GM23338 (cell line): ENCODE data around the gene KAT2A. TPM values are rescaled to one million over a fixed set of nuclear protein-coding genes. Genes with fewer than 3 reads are reported as not detected.

ENCODE experiments used
- ATAC-seq: fragments of 200-7000 bp; cut with Tn5 transposase; 3 replicates; pipeline ENCODE4 v1.9.1; 2020
- DNase-seq: peaks from one replicate; pipeline ENCODE4 v3.0.0-alpha.2; 2015; ENCODE audit warnings: low spot score
- H2AFZ ChIP-seq: fragments of 200-600 bp; sonication (generic); 2 replicates; pipeline ENCODE4 v1.8.0; 2016; ENCODE audit warnings: antibody characterized with exemption, mild to moderate bottlenecking, moderate library complexity
- H3F3A ChIP-seq: fragments of 200-600 bp; sonication (generic); replicated peaks from 2 replicates; pipeline ENCODE4 v1.8.0; 2017; ENCODE audit warnings: antibody characterized with exemption, mixed run types, low read depth
- H3K27ac ChIP-seq: fragments of 200-600 bp; sonication (generic); 2 replicates; pipeline ENCODE4 v1.6.1; 2016; ENCODE audit warnings: low read depth
- H3K27me3 ChIP-seq: fragments of 200-600 bp; sonication (generic); 2 replicates; pipeline ENCODE4 v1.8.0; 2016; ENCODE audit warnings: mild to moderate bottlenecking, mixed run types, moderate library complexity; ENCODE audit not compliant: insufficient read depth
- H3K36me3 ChIP-seq: fragments of 200-600 bp; sonication (generic); 2 replicates; pipeline ENCODE4 v1.8.0; 2016; ENCODE audit warnings: mild to moderate bottlenecking; ENCODE audit not compliant: insufficient read depth
- H3K4me1 ChIP-seq: fragments of 200-600 bp; sonication (generic); 2 replicates; pipeline ENCODE4 v1.8.0; 2016; ENCODE audit warnings: mild to moderate bottlenecking, moderate library complexity; ENCODE audit not compliant: insufficient read depth
- H3K4me2 ChIP-seq: fragments of 200-600 bp; sonication (generic); 2 replicates; pipeline ENCODE4 v1.7.1; 2017; ENCODE audit warnings: mixed run types
- H3K4me3 ChIP-seq: fragments of 200-600 bp; sonication (generic); 2 replicates; pipeline ENCODE4 v1.6.1; 2016; ENCODE audit warnings: mixed run types
- H3K79me2 ChIP-seq: fragments of 200-600 bp; sonication (generic); replicated peaks from 2 replicates; pipeline ENCODE4 v1.8.0; 2017; ENCODE audit warnings: mild to moderate bottlenecking; ENCODE audit not compliant: insufficient read depth
- H3K9me2 ChIP-seq: fragments of 200-600 bp; sonication (generic); 2 replicates; pipeline ENCODE4 v1.8.0; 2017; ENCODE audit not compliant: insufficient read depth
- H4K20me1 ChIP-seq: fragments of 200-600 bp; sonication (generic); replicated peaks from 2 replicates; pipeline ENCODE4 v1.8.0; 2017; ENCODE audit warnings: mild to moderate bottlenecking; ENCODE audit not compliant: insufficient read depth
- H3K27ac Mint-ChIP-seq: 2 replicates; pipeline ENCODE4 v1.8.0; 2020; ENCODE audit warnings: inconsistent platforms, mild to moderate bottlenecking, moderate library complexity, mixed read lengths
- H3K27me3 Mint-ChIP-seq: 3 replicates; pipeline ENCODE4 v1.8.0; 2022; ENCODE audit warnings: low read depth, mild to moderate bottlenecking, moderate library complexity, mixed read lengths, inconsistent platforms; ENCODE audit not compliant: insufficient read depth, poor library complexity
- H3K36me3 Mint-ChIP-seq: 3 replicates; pipeline ENCODE4 v1.8.0; 2021; ENCODE audit warnings: low read depth, mild to moderate bottlenecking, inconsistent platforms, moderate library complexity, mixed read lengths
- H3K4me1 Mint-ChIP-seq: 3 replicates; pipeline ENCODE4 v1.8.0; 2020; ENCODE audit warnings: mild to moderate bottlenecking, inconsistent platforms, mixed read lengths
- H3K4me3 Mint-ChIP-seq: 3 replicates; pipeline ENCODE4 v1.8.0; 2021; ENCODE audit warnings: moderate library complexity, mild to moderate bottlenecking, inconsistent platforms, mixed read lengths
- H3K9me3 Mint-ChIP-seq: 3 replicates; pipeline ENCODE4 v1.8.0; 2020; ENCODE audit warnings: moderate library complexity, mild to moderate bottlenecking, inconsistent platforms, mixed read lengths
- CREB1 ChIP-seq: fragments of 250-450 bp; sonication (Bioruptor Pico); IDR thresholded peaks from 2 replicates; pipeline ENCODE4 v1.5.0; 2020; ENCODE audit warnings: low read depth, mild to moderate bottlenecking, moderate library complexity
- ETS1 ChIP-seq: IDR thresholded peaks from 2 replicates; pipeline ENCODE4 v1.6.1; 2016; ENCODE audit warnings: antibody characterized with exemption
- EZH2 ChIP-seq: fragments of 200-600 bp; sonication (generic); IDR thresholded peaks from one replicate; pipeline ENCODE4 v1.8.0; 2017; ENCODE audit warnings: antibody characterized with exemption, mild to moderate bottlenecking, low read depth; ENCODE audit not compliant: unreplicated experiment
- EZH2phosphoT487 ChIP-seq: fragments of 200-600 bp; sonication (generic); IDR thresholded peaks from one replicate; pipeline ENCODE4 v1.8.1; 2018; ENCODE audit warnings: antibody characterized with exemption; ENCODE audit not compliant: unreplicated experiment
- JUNB ChIP-seq: IDR thresholded peaks from one replicate; pipeline ENCODE4 v1.6.1; 2016; ENCODE audit warnings: antibody characterized with exemption; ENCODE audit not compliant: unreplicated experiment
- NANOG ChIP-seq: IDR thresholded peaks from 2 replicates; pipeline ENCODE4 v1.6.1; 2016; ENCODE audit warnings: antibody characterized with exemption, borderline replicate concordance
- POLR2AphosphoS5 ChIP-seq: IDR thresholded peaks from 2 replicates; pipeline ENCODE4 v1.6.1; 2016; ENCODE audit warnings: antibody characterized with exemption, low read depth
- REST ChIP-seq: IDR thresholded peaks from one replicate; pipeline ENCODE4 v1.6.1; 2018; ENCODE audit warnings: antibody characterized with exemption; ENCODE audit not compliant: unreplicated experiment
- STAT1 ChIP-seq: IDR thresholded peaks from one replicate; pipeline ENCODE4 v1.6.1; 2016; ENCODE audit warnings: antibody characterized with exemption; ENCODE audit not compliant: unreplicated experiment
- ZNF114 ChIP-seq: fragments of 250-450 bp; sonication (Bioruptor Pico); IDR thresholded peaks from 2 replicates; pipeline ENCODE4 v1.5.0; 2020; ENCODE audit warnings: mild to moderate bottlenecking, moderate library complexity
- ZNF331 ChIP-seq: fragments of 250-450 bp; sonication (Bioruptor Pico); IDR thresholded peaks from 2 replicates; pipeline ENCODE4 v1.5.0; 2020; ENCODE audit warnings: low read depth, mild to moderate bottlenecking, moderate library complexity
- polyA plus RNA-seq: library from polyadenylated mRNA; unstranded; fragments of >200 nt; fragmentation: Nextera tagmentation; extraction: Ambion mirVana; gene quantifications from 2 replicates; pipeline ENCODE4 v1.2.1, GENCODE V29; 2016
- total RNA-seq: library from RNA; depleted of rRNA; stranded (reverse); fragments of >200 nt; shearing (Covaris generic); gene quantifications from 2 replicates; pipeline ENCODE4 v1.2.3, GENCODE V29; 2014
- TF ChIP-seq, protein P1 (sequence below): fragments of 250-450 bp; sonication (Bioruptor Pico); IDR thresholded peaks from 2 replicates; pipeline ENCODE4 v1.5.0; 2020; ENCODE audit warnings: mild to moderate bottlenecking, moderate library complexity
- TF ChIP-seq, protein P2 (sequence below), 2 experiments: fragments of 200-600 bp in 1 of 2; sonication (generic) in 1 of 2; conservative IDR thresholded peaks; 2 replicates each; pipeline versions ENCODE4 v1.5.1 to v1.6.1; 2016 to 2017; ENCODE audit warnings: antibody characterized with exemption in 2 of 2, low read depth in 2 of 2, mild to moderate bottlenecking in 2 of 2, moderate library complexity in 1 of 2

Gene KAT2A
- total and polyA plus RNA-seq, 2 experiments from 2014 or later: 13.9 to 25.2 TPM

- no peak overlapping the region for H2AFZ ChIP-seq
- Mint-ChIP-seq H3K4me3 (no peak overlapping the region), H3K27me3 (peaks cover 2% of the 10 kb centered on the region), H3K9me3 (no peaks in the 10 kb centered on the region; the same call in 2 of the 3 replicates), H3K4me1 (peaks cover 15% of the 10 kb centered on the region), H3K27ac (no peak overlapping the region), H3K36me3 (no peaks in the 10 kb centered on the region; the same call in 2 of the 3 replicates)
- no peak overlapping the region for H3K27ac ChIP-seq
- no peaks in the 10 kb centered on the region for H4K20me1 ChIP-seq
- DNase-seq (no peak), ATAC-seq (no peak)
- no peaks in the 10 kb centered on the region for H3K36me3 ChIP-seq
- H3K4me3 ChIP-seq: no peak overlapping the region
- H3K4me1 ChIP-seq: 0 out of 2 replicates have a peak, but pooled peaks cover 4% of the 10 kb centered on the region
- H3K27me3 ChIP-seq: peaks cover 3% of the 10 kb centered on the region; the same call in 1 of the 2 replicates
- H3F3A ChIP-seq: no peaks in the 10 kb centered on the region
- H3K79me2 ChIP-seq: no peaks in the 10 kb centered on the region
- TF ChIP-seq, protein P1, sequence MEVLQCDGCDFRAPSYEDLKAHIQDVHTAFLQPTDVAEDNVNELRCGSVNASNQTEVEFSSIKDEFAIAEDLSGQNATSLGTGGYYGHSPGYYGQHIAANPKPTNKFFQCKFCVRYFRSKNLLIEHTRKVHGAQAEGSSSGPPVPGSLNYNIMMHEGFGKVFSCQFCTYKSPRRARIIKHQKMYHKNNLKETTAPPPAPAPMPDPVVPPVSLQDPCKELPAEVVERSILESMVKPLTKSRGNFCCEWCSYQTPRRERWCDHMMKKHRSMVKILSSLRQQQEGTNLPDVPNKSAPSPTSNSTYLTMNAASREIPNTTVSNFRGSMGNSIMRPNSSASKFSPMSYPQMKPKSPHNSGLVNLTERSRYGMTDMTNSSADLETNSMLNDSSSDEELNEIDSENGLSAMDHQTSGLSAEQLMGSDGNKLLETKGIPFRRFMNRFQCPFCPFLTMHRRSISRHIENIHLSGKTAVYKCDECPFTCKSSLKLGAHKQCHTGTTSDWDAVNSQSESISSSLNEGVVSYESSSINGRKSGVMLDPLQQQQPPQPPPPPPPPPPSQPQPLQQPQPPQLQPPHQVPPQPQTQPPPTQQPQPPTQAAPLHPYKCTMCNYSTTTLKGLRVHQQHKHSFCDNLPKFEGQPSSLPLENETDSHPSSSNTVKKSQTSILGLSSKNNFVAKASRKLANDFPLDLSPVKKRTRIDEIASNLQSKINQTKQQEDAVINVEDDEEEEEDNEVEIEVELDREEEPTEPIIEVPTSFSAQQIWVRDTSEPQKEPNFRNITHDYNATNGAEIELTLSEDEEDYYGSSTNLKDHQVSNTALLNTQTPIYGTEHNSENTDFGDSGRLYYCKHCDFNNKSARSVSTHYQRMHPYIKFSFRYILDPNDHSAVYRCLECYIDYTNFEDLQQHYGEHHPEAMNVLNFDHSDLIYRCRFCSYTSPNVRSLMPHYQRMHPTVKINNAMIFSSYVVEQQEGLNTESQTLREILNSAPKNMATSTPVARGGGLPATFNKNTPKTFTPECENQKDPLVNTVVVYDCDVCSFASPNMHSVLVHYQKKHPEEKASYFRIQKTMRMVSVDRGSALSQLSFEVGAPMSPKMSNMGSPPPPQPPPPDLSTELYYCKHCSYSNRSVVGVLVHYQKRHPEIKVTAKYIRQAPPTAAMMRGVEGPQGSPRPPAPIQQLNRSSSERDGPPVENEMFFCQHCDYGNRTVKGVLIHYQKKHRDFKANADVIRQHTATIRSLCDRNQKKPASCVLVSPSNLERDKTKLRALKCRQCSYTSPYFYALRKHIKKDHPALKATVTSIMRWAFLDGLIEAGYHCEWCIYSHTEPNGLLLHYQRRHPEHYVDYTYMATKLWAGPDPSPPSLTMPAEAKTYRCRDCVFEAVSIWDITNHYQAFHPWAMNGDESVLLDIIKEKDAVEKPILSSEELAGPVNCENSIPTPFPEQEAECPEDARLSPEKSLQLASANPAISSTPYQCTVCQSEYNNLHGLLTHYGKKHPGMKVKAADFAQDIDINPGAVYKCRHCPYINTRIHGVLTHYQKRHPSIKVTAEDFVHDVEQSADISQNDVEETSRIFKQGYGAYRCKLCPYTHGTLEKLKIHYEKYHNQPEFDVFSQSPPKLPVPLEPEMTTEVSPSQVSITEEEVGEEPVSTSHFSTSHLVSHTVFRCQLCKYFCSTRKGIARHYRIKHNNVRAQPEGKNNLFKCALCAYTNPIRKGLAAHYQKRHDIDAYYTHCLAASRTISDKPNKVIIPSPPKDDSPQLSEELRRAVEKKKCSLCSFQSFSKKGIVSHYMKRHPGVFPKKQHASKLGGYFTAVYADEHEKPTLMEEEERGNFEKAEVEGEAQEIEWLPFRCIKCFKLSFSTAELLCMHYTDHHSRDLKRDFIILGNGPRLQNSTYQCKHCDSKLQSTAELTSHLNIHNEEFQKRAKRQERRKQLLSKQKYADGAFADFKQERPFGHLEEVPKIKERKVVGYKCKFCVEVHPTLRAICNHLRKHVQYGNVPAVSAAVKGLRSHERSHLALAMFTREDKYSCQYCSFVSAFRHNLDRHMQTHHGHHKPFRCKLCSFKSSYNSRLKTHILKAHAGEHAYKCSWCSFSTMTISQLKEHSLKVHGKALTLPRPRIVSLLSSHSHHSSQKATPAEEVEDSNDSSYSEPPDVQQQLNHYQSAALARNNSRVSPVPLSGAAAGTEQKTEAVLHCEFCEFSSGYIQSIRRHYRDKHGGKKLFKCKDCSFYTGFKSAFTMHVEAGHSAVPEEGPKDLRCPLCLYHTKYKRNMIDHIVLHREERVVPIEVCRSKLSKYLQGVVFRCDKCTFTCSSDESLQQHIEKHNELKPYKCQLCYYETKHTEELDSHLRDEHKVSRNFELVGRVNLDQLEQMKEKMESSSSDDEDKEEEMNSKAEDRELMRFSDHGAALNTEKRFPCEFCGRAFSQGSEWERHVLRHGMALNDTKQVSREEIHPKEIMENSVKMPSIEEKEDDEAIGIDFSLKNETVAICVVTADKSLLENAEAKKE: no peak
- TF ChIP-seq EZH2 (no peak), STAT1 (no peak), ZNF114 (CRISPR knock-in tag) (no peak), NANOG (no peak), JUNB (no peak), CREB1 (no peak), REST (no peak), EZH2phosphoT487 (no peak), ZNF331 (no peak), ETS1 (no peak), POLR2AphosphoS5 (no peak)
- TF ChIP-seq, protein P2, sequence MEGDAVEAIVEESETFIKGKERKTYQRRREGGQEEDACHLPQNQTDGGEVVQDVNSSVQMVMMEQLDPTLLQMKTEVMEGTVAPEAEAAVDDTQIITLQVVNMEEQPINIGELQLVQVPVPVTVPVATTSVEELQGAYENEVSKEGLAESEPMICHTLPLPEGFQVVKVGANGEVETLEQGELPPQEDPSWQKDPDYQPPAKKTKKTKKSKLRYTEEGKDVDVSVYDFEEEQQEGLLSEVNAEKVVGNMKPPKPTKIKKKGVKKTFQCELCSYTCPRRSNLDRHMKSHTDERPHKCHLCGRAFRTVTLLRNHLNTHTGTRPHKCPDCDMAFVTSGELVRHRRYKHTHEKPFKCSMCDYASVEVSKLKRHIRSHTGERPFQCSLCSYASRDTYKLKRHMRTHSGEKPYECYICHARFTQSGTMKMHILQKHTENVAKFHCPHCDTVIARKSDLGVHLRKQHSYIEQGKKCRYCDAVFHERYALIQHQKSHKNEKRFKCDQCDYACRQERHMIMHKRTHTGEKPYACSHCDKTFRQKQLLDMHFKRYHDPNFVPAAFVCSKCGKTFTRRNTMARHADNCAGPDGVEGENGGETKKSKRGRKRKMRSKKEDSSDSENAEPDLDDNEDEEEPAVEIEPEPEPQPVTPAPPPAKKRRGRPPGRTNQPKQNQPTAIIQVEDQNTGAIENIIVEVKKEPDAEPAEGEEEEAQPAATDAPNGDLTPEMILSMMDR (conservative IDR thresholded peaks at IDR 0.05; ENCODE audit: low read depth in 2 of 2): no peak
- H3K4me2 ChIP-seq: no peak overlapping the region
- H3K9me2 ChIP-seq: no peaks in the 10 kb centered on the region
These were observed 30.0 kb downstream of the KAT2A start for GRCh38 chr17:42090964-42091790.
